SH-SY5Y (cell line): ENCODE data around the gene PNMA8B.

Source experiments
- GATA2 ChIP-seq: IDR thresholded peaks from 2 replicates; pipeline ENCODE4 v1.6.1; 2011; ENCODE audit warnings: mild to moderate bottlenecking, low read depth, low read length
- GATA3 ChIP-seq: IDR thresholded peaks from 2 replicates; pipeline ENCODE4 v1.6.1; 2011; ENCODE audit warnings: low read depth, mild to moderate bottlenecking, low read length, moderate library complexity

PNMA8B gene

GRCh38 chr19:46494146-46494940, 1.3 kb downstream of the PNMA8B start:
- TF ChIP-seq GATA3 (no peak), GATA2 (no peak)

DNA sequence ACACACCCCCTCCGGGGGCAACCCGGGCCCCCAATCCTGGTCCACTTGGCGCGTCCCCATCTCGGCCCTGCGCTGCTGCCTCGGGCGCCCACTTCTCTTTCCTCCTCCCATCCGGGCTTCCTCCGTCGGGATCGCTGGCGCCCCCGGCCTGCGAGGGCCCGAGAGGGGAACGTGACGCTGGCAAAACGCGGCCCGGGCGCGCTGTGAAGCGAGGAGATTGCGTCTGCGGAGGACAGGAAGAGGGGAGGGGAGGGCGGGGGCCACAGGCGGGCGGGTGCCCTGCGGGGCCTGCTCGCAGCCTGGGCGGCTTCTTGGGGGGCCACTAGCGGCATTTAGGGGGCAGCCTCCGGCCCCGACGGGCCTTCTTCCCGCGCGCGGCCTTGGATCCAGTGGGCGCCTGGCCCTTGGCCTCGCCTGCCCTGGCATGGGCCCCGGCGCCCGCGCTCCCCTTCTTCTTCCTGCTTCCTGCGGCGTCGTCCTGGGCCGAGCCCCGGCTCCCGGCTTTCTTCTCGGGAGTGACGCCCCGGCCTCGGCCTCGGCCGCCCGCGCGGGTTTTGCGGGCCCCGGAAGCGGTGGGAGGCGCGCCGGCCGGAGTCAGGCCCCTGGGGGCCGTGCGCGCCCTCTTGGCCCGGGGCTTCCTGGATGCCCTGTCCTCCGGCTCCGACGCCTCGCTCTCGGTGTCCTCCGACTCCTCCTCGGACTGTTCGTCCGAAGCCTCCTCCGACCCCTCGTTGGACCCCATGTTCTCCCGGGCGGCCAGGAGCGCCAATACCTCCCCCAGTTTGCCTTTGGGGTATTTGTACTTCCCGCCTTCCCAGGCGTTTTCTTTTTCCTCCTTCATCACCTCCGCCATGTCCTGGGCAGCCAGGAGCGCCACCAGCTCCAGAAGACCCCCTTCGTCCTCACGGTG, 2.2 kb downstream of the PNMA8B start:
- no peak for TF ChIP-seq GATA2
- no peak for TF ChIP-seq GATA3

- TF ChIP-seq GATA3 (no peak), GATA2 (no peak)
Measured at GRCh38 chr19:46492841-46493235, 2.8 kb downstream of the PNMA8B start.

DNA sequence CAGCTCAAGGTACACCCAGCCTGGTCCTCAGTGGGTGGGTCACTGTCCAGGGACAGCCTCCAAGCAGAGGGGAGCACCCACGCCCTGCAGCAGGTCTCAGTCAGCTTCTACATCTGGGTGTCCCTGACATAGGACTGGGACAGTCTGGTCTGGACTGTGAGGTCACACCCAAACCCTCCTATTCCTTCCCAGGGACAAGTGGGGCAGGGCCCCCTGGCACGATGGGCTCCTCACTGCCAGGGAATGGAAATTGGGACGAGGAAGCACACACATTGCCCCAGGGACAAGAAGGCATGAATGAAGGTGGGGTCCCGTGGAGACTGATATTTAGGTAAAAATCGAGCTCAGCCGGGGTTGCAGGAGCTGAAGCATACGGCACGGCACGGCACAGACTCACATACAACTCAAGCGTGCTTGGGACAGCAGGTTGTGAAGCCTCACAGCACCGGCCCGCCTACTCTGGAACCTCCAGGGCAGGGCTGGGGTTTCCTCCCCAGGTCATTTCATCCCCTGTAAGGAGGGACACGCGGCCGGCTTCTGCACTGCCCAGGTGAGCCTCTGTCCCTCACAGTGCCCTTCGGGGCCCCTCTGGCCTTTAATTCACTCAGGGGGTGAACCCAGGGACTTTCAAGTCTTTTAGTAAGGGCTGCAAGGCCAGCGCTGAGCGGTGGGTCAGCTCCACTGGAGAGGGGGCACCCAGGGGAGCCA, 3.5 kb downstream of the PNMA8B start:
- no peak for TF ChIP-seq GATA3
- no peak for TF ChIP-seq GATA2

- no peak for TF ChIP-seq GATA2
- TF ChIP-seq GATA3 = no peak
Measured at GRCh38 chr19:46490774-46491173, 4.9 kb downstream of the PNMA8B start.

GRCh38 chr19:46489445-46490272, 6.0 kb downstream of the PNMA8B start:
- TF ChIP-seq GATA3 (no peak), GATA2 (no peak)

GRCh38 chr19:46488551-46488950, 7.1 kb downstream of the PNMA8B start:
- TF ChIP-seq GATA3 (no peak), GATA2 (no peak)

GRCh38 chr19:46487802-46488445, 7.7 kb downstream of the PNMA8B start:
- TF ChIP-seq GATA3 = no peak
- TF ChIP-seq GATA2 = no peak

GRCh38 chr19:46487178-46487801, 8.4 kb downstream of the PNMA8B start:
- TF ChIP-seq GATA2 (peak; percentile 34; the same call in 1 of the 2 replicates), GATA3 (no peak)

GRCh38 chr19:46486358-46486757, 9.3 kb downstream of the PNMA8B start:
- TF ChIP-seq GATA3 (no peak), GATA2 (no peak)

GRCh38 chr19:46484656-46485055, 11.0 kb downstream of the PNMA8B start:
- TF ChIP-seq GATA3 (no peak), GATA2 (no peak)

DNA sequence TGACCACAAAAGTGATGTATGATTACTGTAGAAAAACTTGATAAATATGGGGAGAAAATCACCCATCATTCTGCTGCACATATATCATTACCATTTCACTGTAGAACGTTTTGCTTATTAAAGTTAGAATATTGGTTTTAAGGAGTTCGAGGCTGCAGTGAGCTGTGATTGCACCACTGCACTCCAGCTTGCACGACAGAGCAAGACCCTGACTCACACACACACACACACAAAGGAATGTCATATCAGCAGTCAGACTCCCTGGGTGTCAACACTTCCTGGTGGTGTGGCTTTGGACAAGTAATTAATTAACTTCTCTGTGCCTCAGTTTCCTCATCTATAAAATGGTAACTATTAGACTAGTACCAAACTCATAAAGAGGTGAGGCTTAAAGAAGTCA, 13.0 kb downstream of the PNMA8B start:
- TF ChIP-seq GATA2 = no peak
- no peak for TF ChIP-seq GATA3

DNA sequence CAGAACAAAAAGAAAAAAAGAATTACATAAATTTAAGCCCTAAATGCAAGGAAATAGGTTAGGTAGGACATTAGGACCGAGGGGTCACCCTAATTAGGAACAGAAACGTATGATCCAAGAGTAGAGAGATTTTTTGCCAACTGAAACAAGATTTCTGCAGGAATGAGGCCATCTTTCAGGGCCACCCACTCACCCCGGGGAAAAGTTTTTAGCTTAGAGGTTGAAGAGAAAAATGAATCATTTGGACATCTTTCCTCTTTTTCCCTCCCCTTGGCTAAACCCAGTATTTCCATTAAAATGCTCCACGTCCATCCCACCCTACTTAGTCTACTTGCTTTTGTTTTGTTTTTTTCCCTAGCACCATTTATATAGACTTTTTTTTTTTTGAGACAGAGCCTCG, 13.7 kb downstream of the PNMA8B start:
- no peak for TF ChIP-seq GATA2
- TF ChIP-seq GATA3 = no peak
